ENCODE data around the gene STAMBP. TPM values are rescaled to one million over a fixed set of nuclear protein-coding genes. Genes with fewer than 3 reads are reported as not detected.

STAMBP gene
- polyA plus RNA-seq, 1 donor from 2014 or later, result 69.1 TPM

- H3K9ac ChIP-seq (ENCODE audit: low read length), result no peak within 1 kb of the TSS
- H3F3A ChIP-seq (ENCODE audit: insufficient read depth, low read length, poor library complexity, severe bottlenecking), result no peaks in the 10 kb centered on the region
- no peaks in the 10 kb centered on the region for H3K9me3 ChIP-seq (ENCODE audit: low read length)
- H3K27me3 ChIP-seq (ENCODE audit: insufficient read depth, low read depth, low read length), result no peaks in the 10 kb centered on the region
- H3K9me2 ChIP-seq (ENCODE audit: insufficient read depth, low read length), result no peaks in the 10 kb centered on the region
- TF ChIP-seq EZH2 (IDR thresholded peaks at IDR 0.05; ENCODE audit: borderline replicate concordance, insufficient read depth, low read length, poor library complexity, severe bottlenecking) (no peak), TAF1 (IDR thresholded peaks at IDR 0.05; ENCODE audit: low read depth) (no peak), EP300 (conservative IDR thresholded peaks at IDR 0.05; ENCODE audit: poor library complexity, severe bottlenecking) (no peak), REST (IDR thresholded peaks at IDR 0.05; ENCODE audit: borderline replicate concordance) (no peak), SMC3 (conservative IDR thresholded peaks at IDR 0.05; ENCODE audit: poor library complexity) (no peak), MXI1 (conservative IDR thresholded peaks at IDR 0.05; ENCODE audit: poor library complexity, severe bottlenecking) (no peak), RAD21 (conservative IDR thresholded peaks at IDR 0.05) (no peak), CTCF (IDR thresholded peaks at IDR 0.05; ENCODE audit: poor library complexity, severe bottlenecking) (no peak), POLR2AphosphoS5 (IDR thresholded peaks at IDR 0.05) (no peak)
- H2AFZ ChIP-seq (ENCODE audit: low read depth, low read length), result no peak within 1 kb of the TSS
- no peak within 1 kb of the TSS for H3K4me2 ChIP-seq (ENCODE audit: low read length)
- H3K36me3 ChIP-seq (ENCODE audit: insufficient read depth, low read length), result no peaks in the 10 kb centered on the region
- no peaks in the 10 kb centered on the region for H4K20me1 ChIP-seq (ENCODE audit: insufficient read depth)
- no peak within 1 kb of the TSS for H3K4me3 ChIP-seq (ENCODE audit: low read length)
- no peak within 1 kb of the TSS for H3K27ac ChIP-seq (ENCODE audit: low read length)
- no peaks in the 10 kb centered on the region for H3K79me2 ChIP-seq (replicated peaks; ENCODE audit: insufficient read depth, low read length)
Observed at GRCh38 chr2:73892631-73893329, 64.0 kb downstream of the STAMBP start, which contains the start of gene ACTG2. Gene ACTG2 (plus strand): TSS chr2:73893008. CDS start chr2:73901312, 8,304 bp downstream.

- Histone ChIP-seq H3K27me3 (ENCODE audit: insufficient read depth, low read depth, low read length) (no peaks in the 10 kb centered on the region), H3K27ac (ENCODE audit: low read length) (no peak overlapping the region), H4K20me1 (ENCODE audit: insufficient read depth) (no peaks in the 10 kb centered on the region), H3K9me3 (ENCODE audit: low read length) (no peaks in the 10 kb centered on the region), H3K4me2 (ENCODE audit: low read length) (no peak overlapping the region), H2AFZ (ENCODE audit: low read depth, low read length) (no peak overlapping the region), H3K4me3 (ENCODE audit: low read length) (no peak overlapping the region), H3K36me3 (ENCODE audit: insufficient read depth, low read length) (no peaks in the 10 kb centered on the region), H3F3A (ENCODE audit: insufficient read depth, low read length, poor library complexity, severe bottlenecking) (no peaks in the 10 kb centered on the region), H3K9me2 (ENCODE audit: insufficient read depth, low read length) (no peaks in the 10 kb centered on the region), H3K79me2 (replicated peaks; ENCODE audit: insufficient read depth, low read length) (no peaks in the 10 kb centered on the region), H3K9ac (ENCODE audit: low read length) (no peak overlapping the region)
- TF ChIP-seq EZH2 (IDR thresholded peaks at IDR 0.05; ENCODE audit: borderline replicate concordance, insufficient read depth, low read length, poor library complexity, severe bottlenecking), result no peak
Observed at GRCh38 chr2:73893764-73894474, 65.2 kb downstream of the STAMBP start.
